HG03095 (cell line): ENCODE results near the gene POU4F1.

Experiments
- ATAC-seq: cut with Tn5 transposase; IDR thresholded peaks from one replicate; pipeline ENCODE4 v1.9.1; 2021; ENCODE audit warnings: moderate library complexity; ENCODE audit not compliant: unreplicated experiment

The POU4F1 gene

GRCh38 chr13:78607409-78608251 is 4.3 kb upstream of the POU4F1 start:
- no peak for ATAC-seq

GRCh38 chr13:78606471-78607408 is 3.4 kb upstream of the POU4F1 start:
- ATAC-seq, result no peak

- no peak for ATAC-seq
These were observed 1.6 kb upstream of the POU4F1 start for GRCh38 chr13:78604782-78605611.

DNA sequence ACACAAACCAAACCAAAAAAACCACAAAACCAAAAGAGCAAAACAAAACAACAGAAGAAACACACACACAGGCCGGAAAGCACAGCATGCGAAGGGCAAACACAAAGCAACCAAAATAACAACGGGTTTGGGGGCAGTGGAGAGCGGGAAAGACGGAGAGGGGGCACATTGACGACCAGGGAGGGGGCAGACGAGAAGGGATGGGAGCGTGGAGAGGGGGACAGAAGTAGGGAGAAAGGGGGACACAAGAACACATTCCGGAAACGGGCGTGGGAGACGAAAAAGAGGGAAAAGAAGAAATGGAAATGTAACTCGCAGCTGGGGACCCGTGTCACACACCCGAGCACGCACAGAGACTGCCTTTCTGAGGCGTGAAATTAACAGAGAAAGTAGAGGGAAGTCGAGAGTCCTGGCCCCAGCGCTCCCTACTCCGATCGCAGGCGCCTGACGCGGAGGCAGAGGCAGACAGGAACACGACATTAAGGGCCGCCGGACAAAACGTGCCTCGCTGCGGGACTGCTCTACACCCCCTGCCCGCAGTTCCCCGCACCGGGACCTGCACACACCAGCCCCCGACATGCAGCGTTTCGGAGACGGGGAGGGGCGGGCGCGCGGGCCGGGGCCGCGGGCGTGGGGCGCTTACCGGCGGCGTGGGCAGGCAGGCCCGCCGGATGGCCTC is 652 bp downstream of the POU4F1 start:
- no peak for ATAC-seq

GRCh38 chr13:78601874-78602560 is 1.3 kb downstream of the POU4F1 start:
- ATAC-seq, result no peak

- ATAC-seq, result no peak
These were observed 2.1 kb downstream of the POU4F1 start for GRCh38 chr13:78601124-78601873.

GRCh38 chr13:78600280-78600883 is 3.0 kb downstream of the POU4F1 start:
- ATAC-seq, result no peak

DNA sequence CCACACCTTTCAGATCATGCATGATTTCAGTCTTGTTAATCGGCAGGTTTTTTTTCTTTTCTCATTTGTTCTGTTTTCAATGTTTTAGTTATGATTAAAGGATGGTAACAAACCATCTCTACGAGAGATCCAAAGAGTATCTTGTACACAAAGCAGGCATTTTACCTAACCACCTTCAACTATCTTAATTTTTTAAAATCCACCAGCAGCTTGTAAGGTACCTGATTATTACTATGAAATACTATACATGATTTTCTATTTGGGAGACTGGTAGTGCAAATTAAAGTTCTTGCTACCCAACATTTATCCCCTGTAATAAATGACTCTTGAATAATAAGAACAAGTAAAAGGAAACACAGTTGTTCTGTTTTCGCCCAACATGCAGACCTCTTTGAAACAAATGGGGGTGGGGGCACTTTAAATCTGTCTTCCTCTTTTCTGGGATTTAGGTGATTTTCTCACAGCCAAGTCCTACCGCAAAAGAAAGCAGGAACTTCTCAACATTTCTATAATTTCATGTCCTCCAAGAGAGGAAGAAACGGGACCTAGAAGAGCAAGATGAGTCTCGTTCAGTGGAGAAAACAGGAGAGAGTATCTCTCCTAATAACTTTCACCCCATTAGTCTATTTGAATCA is 3.6 kb downstream of the POU4F1 start:
- ATAC-seq, result no peak

DNA sequence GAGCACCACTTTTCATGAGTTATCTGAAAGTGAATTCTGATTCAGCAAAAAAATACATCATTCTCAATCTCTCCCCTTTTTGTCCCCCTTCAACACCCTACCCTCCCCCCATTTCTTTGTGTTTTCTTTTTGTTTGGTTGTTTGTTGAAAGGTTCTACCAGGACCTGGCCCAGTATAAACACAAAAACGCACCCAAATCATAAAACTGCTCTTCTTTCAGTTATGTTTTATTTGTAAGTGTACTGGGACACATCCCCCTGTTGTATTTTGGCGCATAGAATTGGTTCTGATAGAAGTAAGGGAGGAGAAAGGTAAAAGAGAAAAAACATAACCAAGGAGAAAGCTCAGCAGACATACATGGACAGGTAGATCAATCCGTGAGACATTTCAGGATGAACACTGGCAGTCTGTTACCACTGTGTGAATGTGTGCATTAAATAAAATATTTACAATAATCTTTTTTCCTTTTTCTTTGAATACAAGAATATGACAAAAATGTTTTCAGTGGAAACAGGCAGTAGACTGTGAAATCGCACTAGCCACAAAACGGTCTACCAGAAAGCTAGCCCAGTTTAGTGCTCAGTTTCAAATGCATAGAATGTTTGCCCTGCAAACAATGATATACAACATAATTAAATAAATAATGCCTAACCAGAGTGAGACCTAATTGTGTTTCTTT is 4.2 kb downstream of the POU4F1 start:
- no peak for ATAC-seq

GRCh38 chr13:78598116-78598781 is 5.1 kb downstream of the POU4F1 start:
- ATAC-seq, result no peak

GRCh38 chr13:78597602-78597932 is 5.8 kb downstream of the POU4F1 start:
- no peak for ATAC-seq

DNA sequence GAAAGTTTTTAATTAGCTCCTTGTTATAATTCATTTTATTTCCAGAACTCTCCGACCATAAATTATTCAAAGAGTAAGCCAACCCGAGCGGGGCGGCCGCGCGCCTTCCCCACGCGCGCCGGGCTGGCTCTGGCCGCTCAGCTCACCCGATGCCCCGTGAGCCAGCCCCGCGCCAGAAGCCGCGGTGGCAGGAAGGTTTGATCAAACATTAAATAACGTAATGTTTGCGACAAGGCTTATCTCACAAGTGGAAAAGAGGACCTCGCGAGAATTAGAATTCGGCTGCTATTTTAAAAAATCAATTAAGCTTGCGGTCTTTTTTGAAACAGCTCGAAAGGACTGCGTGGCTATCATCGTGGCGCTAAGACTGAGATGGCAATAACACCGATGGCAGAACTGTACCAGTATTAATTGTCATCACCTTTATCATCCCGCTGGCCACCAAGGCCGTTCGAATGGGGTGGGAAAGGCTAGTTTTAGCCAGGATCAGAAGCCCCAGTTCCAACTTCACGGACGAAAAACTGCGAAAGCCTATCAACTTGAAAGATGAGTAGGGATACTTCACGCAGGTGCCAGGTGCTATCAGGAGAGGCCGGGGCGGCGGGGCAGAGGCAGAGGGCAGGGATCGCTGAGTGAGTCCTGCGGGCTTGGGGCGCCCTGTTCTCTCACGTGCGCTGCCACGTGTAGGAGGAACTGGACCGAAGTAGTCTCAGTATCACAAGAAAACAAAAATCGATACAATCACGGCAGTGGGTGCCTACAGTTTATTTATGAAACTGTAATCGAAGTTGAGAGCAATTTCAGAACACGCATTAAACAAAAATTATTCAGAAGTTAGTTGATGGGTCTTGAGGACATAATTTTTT is 6.4 kb downstream of the POU4F1 start:
- ATAC-seq, result no peak

DNA sequence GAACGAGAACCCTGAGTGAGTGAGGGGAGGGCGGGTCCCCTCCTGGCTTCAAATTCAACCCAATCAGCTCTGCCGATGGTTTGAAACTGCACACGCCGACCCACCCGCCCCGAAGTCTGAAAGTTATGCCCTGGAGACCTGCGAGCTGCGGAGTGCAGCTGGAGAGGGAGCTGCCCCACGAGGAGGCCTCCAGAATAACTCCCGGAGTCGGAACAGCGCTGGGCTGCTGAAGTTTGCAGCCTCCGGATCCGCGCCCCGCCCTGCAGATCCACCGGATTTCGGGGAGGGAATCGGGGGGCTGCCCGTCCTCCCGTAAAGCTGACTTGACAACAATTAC is 7.0 kb downstream of the POU4F1 start:
- no peak for ATAC-seq

DNA sequence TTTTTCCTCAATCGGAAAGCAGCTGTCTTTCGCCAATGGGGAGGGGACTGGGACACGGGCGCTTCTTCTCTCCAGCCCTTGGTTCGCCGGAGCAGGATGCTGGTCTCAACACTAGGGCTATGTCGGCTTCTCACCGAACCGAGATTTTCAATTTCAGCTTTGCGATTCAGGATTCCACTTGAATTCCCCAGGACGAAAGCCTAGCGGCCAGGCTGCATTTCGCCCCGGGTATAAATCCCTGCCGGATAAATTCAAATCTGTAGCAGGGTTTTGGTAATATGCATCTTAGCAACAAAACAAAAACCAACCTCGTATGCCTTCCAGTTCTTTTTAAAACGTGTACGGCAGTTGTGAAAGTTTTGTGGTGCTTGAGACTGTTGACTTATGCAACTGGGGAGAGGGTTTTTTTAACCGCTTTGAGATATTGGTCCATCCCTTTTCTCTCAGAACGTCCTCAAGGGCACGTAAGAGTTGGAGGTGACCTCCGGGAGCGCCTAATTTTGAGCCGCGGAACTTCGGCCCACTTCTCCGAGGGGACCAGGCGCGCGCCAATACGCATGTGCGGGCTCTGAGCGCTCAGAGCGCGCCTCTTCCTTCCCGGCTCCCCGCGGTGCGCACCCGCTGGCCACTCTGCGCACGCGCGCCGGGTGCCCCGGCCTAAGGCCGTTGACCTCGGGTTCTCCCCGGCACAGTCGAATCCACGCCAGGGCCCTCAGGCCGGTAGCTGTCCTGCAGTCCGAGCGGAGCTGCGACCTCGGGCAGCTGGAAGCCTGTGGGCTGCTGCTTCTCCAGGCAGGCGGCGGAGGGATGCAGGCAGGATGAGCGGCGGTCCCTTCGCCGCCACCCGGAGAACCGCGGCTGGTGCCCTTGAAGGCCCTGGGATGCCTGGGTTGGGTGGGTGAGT is 7.6 kb downstream of the POU4F1 start:
- ATAC-seq, result no peak

GRCh38 chr13:78594456-78594975 is 8.8 kb downstream of the POU4F1 start:
- ATAC-seq, result no peak
